ENCODE data around the gene PNPLA5.

Gene PNPLA5

DNA sequence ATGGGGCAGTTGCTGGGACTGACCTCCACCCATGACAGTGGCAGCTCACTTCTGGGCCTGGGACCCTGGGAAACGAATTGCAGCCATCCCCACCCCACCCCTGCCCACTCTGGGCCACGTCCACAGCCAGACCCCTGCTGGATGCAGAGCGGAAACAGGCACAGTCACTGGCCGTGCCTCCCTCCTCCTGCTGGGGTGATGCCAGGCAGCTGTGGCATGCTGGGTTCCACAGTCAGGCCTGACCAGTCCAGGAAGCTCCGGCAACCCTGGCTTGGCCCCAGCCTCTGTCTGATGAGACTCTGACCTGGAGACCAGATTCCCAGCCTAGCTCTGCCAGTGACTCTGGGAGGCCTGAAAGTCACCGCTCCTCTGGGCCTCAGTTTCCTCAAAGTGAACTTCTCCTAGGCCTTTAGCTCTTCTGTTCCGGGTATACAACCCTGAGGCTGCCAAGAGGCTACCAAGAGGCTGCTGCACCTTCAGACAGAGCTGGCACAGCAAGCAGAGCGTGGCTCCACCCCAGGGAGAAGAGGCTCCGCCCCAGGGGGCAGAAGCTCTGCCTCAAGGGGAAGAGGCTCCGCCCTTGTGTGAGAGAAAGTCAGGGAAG, 38.4 kb downstream of the PNPLA5 start:
- DNase-seq, result peak; percentile 11

DNA sequence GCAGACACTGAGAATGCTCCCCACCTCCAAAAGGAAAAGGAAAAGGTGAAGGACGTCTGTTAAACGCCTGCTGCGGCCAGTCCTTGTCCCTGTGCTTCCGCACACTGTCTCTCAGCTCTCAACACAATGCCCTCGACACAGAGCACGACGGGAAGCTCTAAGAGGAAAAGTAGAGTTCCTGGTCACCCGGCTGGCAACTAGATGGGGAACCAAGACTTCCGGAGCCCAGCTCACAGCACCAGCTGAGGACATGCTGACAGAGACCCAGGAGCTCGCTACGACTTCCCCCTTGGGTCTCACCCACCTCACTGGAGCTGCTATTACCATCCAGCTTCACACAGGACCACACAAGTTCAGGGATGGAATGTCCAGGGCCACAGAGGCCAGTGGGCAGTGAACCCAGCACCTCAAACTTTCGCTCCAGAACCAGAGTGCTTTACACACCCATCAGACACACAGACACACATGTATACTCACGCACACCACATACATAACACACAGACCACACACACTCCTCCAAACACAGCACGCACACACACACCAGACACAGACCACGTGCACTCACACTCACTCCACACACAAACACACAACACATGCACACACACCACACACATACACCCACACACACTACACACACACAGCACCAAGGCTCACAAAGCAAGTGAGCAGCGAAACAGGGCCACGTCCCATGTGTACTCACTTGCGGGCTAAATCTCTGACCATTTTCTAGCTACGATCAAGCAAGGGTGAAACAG, 39.1 kb downstream of the PNPLA5 start:
- DNase-seq, result no peak

DNA sequence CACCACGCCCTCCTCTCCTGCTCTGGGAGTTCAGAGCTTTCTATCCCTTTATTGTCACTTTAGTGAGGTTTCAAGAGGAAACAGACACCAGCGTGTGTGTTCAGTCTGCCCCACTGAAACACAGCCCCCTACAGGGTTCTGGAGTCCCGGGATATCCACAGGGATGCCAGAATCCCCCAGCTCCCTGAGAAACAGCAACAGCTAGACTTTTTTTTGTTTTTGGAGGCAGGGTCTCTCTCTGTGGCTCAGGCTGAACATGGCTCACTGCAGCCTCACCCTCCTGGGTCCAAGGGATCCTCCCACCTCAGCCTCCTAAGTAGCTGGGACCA, 39.9 kb downstream of the PNPLA5 start:
- no peak for DNase-seq

DNA sequence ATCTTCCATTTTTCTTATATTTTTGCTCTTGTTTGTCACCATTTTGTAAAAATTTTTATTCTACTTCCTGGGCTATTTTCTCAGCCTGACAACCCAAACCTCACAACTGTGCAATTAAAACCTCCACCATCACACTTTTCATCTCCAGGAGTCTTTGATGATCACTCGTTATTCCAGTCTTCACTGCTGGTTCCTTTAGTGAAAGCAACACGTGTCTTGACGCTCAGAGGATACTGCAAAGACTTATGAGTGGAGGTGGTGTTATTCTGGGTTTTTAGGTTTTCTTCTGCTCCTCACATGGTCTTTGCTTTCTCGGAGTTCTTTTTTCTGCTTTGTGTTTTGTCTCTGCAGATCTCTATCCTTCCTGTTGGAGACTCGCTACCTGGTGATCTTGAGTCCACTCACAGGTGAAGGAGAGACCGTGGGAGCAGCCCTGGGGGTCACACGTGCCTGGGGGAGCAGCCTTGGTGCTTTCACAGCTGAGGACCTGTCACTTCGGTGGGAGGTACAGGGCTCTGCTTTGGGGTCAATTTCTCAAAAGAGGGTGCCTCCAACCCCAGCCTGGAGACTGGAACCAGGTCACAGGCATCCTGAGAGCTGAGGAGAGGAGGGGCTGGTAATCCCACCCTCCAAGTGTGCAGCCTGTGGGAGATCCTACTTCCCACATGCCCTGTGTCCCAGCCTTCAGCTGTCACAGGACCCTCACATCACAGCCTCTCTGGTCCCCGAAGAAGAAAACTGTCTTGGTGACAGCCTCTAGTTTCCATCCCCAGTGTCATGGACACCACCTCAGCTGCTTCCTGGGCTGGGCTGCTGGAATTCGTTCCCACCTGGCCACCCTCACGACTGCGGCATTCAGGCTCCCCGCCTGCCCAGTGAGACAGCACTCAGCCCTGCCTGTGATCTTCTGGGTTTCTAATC, 40.5 kb downstream of the PNPLA5 start:
- no peak for DNase-seq

DNA sequence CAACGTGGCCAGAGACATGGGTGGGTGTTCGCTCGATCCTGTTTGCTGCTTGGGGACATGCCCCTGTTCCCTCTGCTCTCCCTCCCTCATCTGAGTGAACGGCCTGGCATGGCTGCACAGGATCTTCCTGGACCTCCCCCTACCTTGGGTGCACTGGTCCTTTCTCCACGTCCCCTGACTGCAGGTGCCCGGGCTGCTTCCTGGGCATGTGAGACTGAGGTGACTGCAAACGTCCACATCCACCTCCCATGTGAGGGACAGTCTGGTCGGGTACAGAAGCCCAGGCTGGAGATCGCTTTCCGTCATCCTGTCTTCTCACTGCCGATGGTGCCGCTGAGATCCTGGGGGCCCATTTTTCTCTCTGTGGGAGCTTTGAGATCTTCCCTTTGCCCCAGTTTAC, 41.3 kb downstream of the PNPLA5 start:
- no peak for DNase-seq

DNA sequence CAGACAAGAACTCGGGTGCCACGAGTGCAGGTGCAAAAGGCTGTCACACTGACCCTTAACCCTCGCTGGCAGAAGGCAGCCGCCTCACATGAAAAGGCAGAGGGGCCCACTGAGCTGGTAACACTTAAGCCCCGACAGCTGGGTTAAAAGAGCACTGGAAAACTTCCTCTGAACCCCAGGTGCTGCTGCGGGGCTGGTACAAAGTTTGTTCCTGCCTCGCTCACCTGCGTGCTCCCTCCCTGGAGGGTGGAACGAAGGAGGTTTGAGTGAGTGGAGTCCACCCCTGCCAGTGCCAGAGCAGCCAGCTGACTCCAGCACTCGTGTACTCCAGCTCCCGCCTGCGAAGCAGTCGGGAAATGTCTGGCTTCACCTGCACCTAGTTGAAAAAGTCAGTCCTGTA, 42.1 kb downstream of the PNPLA5 start:
- no peak for DNase-seq

DNA sequence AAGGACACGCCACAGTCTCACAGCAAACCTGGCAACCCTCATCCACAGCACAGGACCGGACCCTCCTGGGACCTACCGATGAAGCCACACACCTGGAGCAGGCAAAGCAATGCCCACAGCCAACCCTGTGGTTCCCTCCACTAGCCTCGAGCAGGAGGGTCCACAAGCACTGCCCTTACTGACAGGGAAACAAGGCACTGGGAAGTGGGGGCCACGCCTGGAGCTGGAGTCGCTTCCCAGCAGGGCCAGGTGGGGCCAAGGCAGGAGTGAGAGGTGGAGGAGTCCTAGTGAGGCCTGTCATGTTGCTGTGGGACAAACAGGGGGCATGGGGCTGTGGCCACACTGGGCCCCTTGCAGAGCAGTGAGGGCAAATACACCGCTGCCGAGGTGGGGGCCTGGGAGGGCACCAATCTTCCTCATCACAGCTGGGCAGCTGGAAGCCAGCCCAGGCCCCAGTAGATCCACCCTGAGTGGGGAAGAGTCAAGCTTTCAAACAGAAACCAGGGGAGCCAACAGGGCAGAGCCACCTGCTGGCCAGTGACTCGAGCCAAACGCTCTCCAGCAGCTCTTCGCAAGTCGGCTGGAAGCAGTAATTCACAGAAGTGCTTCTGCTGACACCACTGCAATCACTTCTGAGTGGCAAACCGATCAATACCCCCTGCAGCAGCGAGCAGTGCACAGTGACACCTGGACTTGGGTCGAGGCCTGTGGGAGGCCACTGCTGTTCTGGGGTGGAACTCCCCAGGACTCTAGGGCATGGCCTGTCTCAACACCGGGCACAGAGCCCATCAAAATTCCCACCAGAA, 43.2 kb downstream of the PNPLA5 start:
- peak; percentile 6 for DNase-seq

DNA sequence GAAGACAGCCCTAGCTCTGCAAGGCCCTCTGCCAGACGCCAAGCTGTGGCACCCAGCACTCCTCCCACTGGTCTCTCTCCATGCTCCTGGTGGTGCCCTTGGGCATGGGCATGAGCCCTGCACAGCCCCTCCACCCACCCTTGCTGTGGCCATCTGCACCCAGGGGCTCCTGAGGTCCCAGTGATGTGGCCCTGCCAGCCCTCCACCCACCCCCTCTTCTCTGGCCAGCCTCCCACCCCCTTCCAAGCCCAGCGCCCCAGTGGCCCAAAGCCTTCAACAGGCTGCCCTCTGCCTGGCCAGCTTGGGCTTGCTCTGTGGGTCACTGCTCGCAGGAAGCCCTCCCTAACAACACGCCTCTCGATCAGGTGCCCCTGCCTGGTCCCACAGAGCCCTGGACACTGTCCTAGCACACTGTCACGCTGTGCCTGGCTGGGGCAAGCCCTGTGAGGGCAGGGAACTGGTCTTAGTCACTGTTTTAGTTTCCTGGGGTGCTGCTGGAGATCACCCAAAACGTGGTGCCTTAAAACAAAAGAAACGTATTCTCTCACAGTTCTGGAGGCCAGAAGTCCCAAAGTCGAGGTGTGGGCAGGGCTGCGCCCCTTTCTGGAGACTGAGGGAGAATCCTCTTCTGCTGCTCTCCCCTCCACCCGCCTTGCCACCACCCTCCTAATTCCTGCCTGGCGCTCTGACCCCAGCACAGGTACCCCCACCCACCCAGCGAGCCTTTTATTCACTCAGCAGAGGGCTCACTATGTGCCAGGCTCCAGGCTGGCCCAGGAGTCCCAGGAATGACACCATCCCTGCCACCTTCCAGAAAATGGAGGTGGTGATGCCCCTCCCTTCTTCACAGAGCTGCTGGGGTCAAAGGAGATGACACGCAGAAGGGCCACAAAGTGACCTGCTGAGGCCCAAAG, 44.2 kb downstream of the PNPLA5 start:
- DNase-seq, result no peak

DNA sequence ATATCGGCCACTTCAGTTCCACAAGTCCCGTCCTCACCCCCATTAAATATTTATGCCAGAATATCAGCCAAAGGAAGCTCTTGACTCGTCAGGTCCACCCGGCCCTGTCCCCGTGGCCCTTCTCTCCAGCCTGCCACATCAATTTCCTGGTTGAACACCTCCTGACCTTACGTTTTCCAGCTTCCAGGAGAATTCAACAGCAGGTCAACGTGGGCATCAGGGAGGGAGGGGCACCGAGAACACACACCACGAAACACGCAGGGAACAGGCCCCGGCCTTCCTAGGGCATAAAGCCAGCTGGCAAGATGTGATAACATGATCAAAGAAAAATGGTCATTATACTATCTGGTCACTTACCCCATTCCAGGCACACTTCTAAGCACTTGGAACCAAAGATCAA, 44.8 kb downstream of the PNPLA5 start:
- DNase-seq, result no peak

DNA sequence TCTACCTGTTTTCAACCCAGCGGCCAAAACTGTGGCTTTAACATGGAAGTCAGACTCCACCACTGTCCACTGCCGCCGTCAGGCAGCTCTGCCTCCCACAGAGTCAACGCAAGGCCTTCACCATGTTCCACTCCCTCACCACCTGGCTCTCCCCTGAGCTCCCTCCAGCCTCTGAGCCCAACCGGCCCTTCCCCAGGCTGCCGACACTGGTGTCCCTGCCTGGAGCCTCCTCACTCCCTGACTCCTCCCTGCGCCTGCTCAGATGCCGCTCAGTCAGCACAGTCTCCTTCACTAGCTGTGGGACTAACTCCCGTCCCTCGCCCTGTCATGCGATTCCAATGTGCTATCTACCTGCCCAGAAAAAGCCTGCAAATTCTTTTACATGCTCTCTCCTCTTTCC, 45.8 kb downstream of the PNPLA5 start:
- DNase-seq, result no peak

DNA sequence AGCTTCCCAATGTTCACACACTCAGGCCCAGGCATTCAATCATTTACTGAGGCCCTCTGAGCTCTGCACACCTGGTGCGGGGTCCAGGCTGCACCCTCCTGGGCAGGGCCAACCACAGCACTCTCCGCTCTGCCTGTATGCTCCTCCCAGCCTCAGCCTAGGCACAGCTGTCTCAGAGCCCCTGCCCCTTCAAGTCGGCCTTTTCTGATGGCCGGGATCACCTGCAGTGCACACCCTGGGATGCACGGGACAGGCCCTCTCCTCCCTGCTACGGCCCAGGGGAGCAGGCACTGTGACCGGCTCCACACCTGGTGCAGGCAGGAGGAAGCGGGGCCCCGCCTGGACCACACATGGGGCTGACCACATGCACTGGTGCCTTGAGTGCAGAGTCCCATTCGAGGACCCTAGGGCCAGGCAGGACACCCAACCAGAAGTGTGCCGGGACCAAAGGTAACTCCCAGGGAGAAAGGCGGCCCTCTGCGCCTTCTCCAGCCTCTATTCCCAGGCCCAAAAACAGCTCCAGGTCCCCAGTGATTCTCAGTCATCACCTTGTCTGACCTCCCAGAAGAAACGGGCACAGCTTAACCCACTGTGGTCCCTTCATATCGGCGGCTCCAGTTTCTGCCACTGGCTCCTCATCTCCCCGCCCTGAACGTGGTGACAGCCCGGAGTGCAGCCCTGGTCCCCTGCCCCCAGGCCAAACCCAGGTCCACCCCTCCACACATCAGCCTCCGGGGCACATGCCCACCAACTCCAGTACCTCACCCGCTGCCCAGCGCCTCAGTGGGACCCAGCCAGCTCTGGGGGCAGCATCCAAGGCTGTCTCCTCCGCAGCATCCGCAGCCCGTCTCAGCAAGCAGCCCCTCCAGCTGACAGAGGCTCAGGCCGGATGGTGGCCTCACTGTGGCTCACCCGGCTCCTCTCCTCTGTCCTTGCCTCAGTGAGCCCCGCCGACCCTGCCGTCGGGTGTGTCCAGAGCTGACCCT, 47.0 kb downstream of the PNPLA5 start:
- no peak for DNase-seq

DNA sequence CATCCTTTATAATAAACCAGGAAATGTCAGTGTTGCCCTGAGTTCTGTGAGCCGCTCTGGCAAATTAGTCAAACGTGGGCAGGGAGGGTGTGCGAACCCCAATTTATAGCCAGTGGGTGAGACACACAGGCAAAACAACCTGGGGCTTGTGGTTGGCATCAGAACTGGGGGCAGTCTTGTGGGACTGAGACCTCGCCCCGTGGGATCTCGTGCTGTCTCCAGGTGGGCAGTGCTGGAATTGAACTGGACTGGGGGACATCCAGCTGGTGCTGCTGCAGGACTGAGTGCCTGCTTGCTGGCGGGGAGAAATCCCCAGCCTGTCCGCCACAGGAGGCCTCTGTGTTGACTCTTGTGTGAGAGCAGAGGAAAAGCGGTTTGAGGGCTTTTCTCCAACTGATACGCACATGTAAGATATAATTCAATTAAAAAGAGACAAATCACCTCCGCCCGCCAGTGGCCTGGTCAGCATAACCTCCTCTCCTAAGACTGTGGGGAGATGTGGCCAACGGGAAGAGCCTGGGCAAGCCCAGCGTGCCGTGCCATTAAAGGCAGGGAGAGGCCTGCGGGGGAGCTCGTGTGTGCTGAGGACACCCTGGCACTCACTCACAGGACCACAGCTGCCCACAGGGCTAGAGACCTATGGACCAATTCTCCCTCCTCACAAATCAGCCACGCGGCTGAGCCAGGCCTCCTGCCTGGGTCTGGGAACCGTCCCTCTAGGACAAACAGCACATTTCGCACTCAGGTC, 47.9 kb downstream of the PNPLA5 start:
- no peak for DNase-seq

DNA sequence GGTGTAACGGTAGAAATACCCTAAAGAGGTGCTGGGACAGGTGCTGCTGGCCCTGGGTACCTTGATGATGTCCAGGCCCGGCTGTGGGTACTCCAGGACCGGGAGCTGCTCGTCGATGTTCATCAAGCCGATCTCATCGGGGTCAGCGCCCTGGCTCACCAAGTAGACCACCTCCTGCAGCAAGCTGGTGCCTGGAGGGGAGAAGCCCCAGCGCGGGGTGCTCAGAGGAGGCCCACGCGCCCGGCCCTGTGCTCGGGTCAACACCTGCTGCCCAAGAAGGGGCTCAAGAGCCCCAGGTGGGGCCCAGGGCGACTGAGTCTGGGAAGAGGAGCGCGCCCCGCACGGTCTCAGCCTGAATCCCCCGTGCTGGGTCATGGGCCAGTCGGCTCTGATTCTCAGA, 50.1 kb downstream of the PNPLA5 start:
- no peak for DNase-seq

DNA sequence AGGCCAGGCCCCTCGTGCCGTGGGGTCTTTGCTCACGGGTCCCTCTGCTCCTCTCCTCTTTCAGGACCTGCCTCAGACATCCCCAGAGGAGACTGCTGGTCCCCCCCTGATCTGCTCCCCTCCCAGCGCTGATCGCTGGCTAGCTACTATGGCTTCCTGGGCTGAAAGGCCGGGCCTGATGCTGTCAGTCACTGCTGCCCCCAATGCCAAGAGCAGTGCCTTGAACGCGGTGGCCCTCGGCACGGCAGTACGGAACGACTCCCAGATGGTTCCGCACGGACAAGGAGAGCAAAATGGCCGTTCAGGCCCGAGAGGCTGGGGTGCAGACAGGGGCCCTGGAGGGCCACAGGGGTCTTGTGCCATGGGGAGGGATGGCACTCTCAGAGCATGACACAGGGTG, 51.0 kb downstream of the PNPLA5 start:
- DNase-seq, result no peak

DNA sequence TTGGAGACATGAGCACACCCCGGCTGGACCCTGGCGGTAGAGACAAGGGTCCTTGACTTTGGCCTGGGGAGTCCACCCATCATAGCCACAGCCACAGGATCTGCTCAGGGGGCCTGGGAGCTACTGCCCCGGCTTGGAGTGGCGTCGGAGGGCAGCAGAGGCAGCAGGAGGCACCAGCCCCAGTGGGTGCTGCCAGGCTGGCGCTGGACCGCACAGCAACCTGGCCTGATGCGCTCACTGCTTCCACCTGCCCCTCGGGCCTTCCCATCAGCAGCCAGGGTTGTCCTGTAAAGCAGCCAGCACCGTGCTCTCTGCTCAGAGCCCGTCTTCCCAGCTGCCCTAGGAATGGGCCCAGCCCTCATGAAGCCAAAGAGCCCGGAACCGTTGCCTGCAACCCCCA, 51.4 kb downstream of the PNPLA5 start:
- DNase-seq, result no peak

DNA sequence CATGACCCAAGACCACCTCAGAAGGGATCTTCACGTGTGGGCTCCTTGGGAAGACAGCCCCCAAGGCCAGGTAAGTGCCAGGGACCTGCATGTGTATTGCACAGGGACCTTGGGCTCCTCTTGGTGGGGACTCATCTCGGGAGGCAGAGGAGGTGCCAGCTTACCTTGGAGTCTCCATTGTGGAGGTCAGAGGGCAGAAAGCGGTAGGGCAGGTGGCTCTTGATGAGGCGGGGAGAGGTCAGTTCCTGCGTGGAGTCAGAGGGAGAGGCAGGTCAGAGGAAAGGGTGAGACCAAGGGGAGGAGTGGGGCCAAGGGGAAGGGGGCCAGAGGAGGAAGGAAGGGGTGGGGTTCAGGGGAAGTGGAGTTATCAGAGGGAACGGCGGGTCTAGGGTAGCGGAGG, 52.0 kb downstream of the PNPLA5 start:
- DNase-seq, result no peak

DNA sequence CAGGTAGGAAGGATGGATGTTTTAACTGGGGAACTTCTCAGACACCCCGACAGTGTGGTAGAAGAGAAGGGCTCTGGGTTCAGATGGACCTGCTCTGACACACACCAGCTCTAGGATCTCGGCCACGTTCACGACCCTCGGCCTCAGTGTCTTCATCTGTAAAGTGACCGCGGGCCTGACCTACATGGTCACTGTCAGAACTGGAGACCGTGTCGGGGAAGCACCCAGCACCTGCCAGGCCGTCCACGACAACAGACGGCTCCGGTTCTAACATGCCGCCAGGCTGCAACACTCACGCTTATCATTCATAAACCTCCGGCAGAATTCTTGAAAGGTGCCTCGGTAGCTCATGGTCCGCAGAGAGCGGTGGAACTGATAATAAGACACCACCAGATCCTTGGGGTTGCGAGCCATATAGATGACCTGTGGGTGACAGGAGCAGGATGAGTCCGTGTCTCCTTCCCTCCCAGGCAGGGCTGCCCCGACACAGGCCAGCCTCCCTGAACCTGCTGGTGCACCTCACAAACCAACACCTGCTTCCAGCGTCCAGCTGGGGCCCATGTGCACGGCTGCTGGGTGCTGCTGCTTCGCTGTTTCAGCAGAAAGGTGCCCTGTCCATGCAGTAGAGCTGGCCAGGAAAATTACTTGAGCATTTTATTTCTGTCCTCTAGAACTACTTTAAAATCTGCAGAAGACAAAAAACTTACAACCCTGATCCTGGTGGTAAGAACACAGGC, 53.1 kb downstream of the PNPLA5 start:
- DNase-seq, result no peak

DNA sequence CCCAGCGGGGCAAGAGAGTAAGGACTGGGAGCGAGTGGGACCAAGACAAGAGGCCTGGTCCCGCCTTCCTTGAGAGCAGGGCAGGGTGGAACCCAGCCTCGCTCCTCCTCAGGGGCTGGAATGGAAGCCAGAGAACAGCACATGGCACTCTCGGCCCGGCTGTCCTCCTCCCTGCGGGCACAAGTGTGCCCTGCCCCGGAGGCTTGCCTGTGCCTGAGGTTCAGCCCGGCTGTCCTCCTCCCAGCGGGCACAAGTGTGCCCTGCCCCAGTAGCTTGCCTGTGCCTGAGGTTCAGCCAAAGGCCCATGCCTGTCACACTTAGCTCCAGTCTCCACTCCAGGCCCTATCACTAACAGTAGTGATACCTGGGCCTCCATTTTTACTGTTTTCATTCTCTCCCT, 53.7 kb downstream of the PNPLA5 start:
- DNase-seq, result no peak

DNA sequence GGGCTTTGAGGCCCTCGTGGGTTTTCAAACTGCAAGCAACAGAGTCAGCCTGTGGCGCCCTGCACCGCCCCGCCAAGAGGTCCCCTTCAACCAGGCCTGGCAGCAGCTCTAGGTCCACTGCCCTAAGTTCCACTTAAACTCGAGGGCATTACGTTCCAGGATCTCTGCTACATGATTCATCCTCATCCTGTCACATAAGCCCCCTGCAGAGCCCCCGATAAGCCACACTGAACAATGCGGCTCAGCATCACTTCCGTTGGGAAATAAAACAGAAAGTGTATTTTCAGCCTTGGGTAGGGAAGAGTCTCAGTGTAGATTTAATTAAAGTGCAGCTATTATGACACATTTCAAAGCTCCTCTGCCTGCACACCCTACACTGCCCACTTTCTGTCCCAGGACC, 54.1 kb downstream of the PNPLA5 start:
- no peak for DNase-seq

Measured in NCI-H82 (cell line).